A673 (cell line): Measurements from ENCODE around the gene DLG5.

Experiments
- CTCF ChIP-seq: fragments of 300-800, 200-600 bp; sonication (generic); conservative IDR thresholded peaks from 2 replicates; pipeline ENCODE4 v1.5.1; 2017; ENCODE audit warnings: low read depth, mild to moderate bottlenecking, antibody characterized with exemption, low read length, moderate library complexity, mixed read lengths
- EZH2 ChIP-seq: fragments of 200-600 bp; sonication (generic); IDR thresholded peaks from 2 replicates; pipeline ENCODE4 v1.6.1; 2017; ENCODE audit warnings: borderline replicate concordance, low read depth, mild to moderate bottlenecking, mixed read lengths, antibody characterized with exemption, low read length; ENCODE audit not compliant: poor library complexity, severe bottlenecking

DNA sequence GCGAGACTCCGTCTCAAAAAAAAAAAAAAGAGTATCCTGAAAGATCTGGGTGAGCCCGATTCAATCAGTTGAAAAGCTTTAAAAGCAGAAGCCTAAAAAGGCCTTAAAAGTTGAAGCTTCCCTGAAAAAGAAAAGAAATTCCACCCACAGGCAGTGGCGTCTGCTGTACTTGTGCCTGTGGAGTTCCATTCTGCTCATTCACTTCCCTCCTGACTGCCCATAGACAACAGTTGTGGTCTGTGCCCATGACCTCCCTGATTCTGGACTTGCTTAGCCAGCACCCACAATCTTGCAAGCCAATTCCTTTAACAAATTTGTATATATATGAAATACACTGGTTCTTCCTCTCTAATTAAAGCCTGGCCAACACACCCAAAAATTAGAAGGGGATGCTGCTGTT, 141.7 kb downstream of the DLG5 start:
- no peak for TF ChIP-seq CTCF
- TF ChIP-seq EZH2, result no peak
